NCI-H2171 treated with DMSO at 0.1 percent for 48 hours (cell line): Measurements from ENCODE around the gene ONECUT1.
"Not testable (repeated sequence)": the region's sequence is repeated elsewhere in the genome, so short reads cannot be mapped to it uniquely, and the experiment has no call there.

ENCODE experiments used
- DNase-seq: peaks from one replicate; lab custom pipeline; 2025; lab: John Stamatoyannopoulos, UW

ONECUT1 gene

DNA sequence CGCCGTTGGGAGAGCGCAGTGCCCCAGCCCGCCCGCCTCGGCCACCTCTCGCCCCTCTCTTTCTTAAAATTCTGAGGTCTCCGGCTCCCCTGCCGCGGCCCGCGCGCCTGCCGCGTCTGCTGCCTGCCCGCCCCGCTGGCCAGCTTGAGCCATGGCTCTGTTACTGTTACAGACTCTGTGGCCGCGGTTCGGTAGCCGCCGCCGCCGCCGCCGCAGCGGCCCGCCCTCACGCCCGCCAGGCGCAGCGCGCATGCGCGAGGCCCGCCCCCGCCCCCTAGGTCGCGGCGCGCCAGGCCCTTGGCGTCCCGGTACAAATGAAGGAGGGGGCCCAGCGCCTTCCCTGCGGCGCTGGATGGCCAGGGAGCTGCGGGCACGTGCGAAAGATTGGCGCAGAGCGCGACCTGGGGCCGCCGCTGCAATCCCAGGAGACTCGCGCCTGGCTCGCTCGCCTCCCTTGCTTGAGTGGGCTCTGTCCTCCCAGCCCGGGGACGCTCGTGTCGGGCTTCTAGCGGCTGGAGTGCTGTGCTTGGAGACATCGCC, at the start of gene ONECUT1:
Gene ONECUT1 (minus strand): TSS at position 168 of the 540 bp plus-strand sequence. CDS start 452 bp downstream, outside the sequence.
- DNase-seq, result peak; percentile 57

DNA sequence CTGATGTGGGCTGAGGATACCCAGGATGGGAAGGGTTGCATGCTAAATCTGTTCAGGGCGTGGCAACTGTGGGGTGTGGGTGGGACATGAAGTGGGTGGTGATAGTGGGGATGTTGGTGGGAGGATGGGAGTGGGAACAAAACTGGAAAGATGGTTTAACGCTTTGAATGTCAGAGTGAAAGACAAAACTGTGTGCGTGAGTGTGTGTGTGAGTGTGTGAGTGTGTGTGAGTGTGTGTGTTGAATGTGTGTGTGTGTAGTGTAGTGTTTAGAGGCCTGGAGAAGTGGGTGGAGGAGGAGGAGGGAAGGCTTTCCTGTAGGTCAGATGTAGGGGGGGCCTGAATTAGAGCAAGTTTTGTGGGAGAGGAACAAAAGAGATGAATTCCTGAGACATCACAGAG, 44.2 kb upstream of the ONECUT1 start:
- DNase-seq, result no peak

DNA sequence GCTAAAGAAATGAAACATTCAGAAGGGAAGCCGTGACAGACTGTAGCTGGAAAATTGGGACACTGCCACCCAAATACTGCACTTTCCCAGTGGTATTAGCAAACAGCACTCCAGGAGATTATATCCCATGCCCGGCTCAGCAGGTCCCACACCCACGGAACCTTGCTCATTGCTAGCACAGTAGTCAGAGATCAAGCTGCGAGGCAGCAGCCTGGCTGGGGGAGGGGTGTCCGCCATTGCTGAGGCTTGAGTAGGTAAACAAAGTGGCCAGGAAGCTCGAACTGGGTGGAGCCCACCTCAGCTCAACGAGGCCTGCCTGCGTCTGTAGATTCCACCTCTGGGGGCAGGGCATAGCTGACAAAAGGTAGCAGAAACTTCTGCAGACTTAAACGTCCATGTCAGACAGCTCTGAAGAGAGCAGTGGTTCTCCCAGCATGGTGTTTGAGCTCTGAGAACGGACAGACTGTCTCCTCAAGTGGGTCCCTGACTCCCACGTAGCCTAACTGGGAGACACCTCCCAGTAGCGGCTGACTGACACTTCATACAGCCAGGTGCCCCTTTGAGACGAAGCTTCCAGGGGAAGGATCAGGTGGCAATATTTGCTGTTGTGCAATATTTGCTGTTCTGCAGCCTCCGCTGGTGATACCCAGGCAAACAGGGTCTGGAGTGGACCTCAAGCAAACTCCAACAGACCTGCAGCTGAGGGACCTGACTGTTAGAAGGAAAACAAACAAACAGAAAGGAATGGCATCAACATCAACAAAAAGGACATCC, 34.2 kb upstream of the ONECUT1 start:
- not testable (repeated sequence) for DNase-seq

DNA sequence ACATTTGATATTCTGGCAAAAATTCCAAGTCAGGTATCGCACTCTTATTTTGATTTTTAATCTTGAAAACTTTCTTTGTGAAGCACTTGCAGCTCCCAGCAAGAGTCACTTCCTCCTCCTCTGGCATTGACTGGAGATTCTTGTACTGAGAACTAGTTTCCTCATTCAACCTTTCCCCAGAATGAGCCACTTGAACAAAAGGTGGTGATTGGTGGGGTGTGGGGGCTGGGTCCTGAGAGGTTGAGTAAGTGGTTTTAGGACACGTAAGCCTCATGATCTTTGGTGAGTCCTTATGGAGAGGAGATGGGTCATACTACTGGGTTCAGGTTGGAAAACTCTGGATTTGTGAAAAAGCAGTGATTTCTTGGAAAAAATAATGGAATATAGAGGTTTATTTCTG, 32.3 kb upstream of the ONECUT1 start:
- DNase-seq, result no peak

DNA sequence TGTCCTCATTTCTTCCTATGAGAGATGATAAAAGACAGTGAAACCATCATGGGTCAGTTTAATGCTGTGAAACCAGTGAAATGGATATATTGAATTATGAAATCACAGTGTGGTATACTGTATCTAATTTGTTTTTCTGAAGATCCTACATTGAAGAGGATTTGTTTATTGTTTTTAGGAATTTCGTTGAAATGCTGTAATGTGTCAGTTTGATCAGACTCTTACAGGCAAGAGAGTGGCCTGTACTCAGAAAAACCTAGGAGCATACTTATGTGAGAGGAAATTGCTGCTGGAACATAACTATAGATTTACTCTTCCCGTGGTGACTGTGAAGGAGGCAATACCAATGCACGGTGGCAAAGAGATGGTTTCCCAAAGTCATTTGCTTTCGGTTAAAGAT, 29.1 kb upstream of the ONECUT1 start:
- DNase-seq, result no peak

DNA sequence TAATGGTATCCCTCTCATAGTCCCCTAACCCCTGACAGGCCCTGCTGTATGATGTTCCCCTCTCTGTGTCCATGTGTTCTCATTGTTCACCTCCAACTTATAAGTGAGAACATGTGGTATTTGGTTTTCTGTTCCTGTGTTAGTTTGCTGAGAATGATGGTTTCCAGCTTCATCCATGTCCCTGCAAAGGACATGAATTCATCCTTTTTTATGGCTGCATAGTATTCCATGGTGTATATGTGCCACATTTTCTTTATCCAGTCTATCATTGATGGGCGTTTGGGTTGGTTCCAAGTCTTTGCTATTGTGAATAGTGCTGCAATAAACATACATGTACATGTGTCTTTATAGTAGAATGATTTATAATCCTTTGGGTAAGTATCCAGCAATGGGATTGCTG, 25.8 kb upstream of the ONECUT1 start:
- not testable (repeated sequence) for DNase-seq

DNA sequence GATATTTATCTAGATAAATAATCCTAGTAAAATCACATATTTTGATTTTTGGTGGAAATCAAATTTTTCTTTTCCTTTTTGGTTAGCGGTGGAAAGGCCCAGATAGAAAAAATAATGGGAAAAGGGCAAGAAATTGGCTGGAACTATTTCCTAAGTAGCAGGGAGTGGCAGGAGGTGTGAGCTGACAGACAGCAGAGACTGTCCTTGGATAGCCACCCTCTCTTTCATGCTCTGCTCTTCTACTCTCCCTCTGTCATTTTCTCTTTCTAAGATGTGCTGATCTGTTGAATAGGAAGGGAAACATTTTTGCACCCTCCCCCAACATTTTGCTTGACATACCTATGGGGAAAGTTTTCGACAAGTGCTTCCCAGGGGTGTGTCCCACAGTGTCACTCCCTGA, 18.9 kb upstream of the ONECUT1 start:
- no peak for DNase-seq

DNA sequence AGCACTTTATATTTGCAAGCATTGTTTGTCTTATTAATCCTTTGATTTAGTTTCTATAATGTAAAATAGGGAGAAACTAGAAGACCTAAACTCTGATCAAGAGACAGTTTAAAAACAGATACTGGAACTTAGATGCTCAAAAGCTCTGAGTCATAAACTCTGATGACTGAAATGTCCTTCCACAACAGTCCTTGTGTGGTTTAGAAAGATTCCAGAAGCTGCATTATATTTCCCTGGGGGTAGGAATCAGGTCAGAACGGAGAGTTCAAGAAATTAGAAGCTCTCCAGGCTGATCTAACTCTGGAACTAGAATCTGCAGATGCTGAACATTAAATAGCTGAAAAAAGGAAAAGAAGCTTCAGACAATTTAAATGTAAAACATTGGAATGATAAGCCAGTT, 18.3 kb upstream of the ONECUT1 start:
- DNase-seq, result no peak

DNA sequence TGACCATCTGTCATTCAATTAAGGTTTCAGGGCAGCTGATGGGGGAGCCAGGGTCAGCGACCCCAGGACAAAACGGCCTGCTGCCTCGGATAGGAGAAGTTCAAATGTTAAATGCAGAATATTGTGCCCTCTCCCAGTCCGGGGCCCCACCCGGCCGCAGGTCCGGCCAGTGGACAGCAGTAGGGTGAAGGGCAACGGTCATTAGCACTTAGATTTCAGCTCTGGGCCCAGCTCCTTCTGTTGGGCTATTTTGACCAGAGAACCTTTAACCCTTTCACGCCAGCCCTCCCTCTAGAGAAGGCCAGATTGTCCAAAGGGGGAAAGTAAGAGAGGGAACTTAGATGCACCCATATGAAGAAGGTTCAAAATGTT, 16.1 kb upstream of the ONECUT1 start:
- DNase-seq, result no peak

DNA sequence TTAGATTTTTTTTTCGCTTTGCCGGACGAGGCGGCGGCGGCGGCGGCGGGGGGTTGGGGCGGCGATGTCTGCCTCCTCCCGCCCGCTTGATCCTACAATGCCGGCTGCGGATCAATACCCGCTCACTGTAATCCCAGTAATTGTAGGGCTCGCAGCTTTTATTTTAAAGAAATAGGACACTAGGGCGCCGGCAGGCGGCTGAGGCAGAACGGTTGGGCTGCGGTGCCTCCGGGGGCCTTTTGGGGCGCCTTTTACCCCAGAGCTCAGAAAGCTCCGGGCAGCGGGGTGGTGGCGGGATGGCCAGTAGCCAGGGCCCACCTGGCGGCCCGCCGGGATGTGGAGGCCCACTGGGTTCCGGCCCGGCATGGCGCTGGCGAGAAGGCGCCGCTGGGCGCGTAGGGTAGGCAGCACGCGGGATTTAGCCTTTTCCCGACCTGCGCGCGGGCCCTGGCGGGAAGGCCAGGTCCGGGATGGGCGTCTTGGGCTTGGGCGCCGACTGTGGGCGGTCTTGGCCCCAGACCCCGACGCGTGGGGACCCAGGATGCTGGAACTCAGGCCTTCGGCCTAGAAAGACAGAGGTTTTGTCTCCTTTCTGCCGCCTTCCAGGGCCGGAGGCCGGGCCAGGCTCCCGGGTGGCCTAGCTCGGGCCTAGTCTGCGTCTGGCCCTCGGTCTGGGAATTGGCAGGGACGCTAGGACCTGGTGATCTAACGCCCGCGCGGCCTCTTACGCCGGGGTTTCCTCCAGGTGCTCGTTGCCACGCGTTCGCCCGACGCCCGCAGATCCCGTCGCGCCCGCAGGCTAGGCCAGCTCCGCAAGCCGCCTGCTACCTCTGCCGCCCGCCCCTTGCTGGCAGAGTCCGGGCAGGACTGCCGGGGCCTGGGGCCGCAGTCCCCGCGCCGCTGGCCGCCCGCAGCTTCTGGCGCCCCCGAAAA, 15.5 kb upstream of the ONECUT1 start:
- DNase-seq, result no peak

DNA sequence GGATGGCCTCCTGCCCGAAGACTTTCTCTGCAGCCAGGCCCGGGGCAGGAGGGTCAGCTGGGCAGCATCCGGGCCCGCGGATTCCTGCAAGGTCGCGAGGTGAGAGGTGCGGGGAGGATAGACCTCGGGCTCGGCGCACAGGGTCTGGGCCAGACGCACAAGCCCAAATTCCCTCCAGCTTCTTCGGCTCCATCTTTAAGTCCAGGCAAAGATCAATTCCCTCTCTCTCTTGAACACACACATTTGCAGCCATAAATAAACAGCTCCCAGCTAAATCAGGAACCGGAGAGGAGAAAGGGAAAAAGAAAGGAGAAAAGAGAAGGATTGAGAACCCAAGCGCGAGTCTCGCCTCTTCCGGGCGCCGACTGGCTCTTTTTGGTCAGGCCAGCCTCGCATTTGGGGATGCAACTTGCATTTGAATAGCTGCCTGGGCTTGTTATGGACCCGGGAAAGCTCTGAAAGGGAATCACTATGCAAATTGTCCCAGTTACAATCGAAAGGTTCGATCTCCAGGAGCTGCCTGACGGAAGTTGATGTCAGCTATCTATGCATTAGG, 14.5 kb upstream of the ONECUT1 start:
- DNase-seq, result no peak

DNA sequence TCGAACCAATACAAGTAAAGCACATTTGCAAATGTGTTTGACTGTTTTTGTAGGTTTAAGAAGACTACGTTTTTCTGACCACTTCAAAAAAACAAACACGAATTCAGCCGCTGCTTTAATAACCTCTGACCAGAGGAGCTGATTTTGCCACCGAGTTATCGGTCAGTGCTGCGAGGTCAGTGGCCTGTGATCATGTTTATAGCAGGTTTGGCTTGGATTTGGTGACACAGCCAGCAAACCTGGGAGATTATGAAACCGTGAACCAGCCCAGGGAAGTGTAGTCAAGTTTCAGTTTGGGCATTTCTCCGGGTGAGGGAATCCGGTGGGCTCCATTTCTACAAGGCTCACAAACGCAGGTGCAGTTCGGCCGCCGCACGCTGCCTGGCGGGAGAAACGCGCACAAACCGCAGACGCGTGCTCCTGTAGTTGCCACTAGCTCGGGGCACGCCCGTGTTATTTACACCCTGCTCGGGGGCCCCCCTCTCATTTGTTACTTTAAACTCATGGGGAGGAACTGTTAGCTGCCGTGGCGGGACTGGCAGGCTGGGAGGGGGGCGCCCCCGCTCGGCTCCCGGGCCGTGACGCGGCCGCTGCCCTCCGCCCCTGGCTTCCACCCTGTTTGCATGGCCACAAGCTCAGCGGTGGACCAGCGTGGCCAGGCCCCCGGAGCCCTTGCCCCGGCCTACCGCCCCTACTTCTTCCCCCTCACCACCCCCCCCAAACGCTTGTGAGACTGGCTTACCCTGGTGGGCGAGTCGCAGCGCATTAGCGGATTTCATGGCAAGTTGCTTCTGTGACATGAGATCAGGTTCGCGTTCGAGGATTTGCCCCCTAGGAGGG, 13.6 kb upstream of the ONECUT1 start:
- DNase-seq, result peak; percentile 38

DNA sequence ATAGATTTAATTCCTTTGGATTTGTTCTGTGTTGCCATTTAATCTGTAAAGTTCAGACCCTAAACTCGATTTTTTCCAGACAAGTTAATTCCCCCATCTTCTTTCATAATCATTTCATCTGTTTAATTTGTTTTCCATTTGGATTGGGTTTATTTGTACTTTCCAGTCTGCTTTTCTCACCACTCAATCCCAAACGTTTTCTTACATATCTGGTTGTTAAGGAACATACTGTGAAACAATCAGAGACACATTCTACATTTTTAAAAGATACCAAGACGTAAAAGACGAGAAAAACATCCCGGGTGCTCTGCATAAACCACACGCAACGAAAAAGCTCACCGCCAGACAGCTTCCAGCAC, 13.0 kb upstream of the ONECUT1 start:
- no peak for DNase-seq

DNA sequence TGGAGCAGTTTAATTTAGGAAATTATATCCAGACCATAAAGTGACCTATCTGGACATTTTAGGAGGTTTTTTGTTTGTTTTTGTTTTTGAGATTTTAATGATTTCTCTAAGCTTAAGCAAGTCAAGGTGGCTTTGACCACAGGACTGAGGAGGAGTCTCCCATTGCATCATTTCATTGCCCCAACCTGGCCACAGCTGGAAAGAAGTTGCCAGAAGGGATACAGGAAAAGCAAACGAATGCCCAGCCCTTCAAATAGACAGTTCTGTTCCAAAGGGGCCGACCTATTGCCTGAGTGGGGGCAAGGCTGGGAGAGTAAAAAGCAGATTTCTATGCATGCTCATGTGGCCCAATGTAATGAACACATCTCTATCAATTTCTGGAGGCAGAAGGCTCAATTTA, 12.0 kb upstream of the ONECUT1 start:
- DNase-seq, result no peak

DNA sequence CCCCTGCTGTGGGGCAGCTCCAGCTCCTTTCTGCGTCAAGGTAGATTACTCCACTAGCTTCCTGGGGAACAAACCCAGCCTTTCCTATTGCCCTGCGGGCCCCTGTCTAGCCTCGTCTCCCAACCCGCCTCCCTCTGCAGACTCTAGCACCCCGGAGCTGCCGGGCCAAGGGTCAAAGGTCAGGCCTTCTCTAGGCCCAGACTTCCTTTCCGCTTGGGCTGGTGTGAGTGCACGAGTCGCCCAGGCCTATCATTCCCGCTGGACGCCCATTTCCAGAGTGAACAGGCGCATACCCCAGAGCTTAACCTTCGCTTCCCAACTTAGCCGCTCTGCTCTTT, 11.6 kb upstream of the ONECUT1 start:
- DNase-seq, result no peak

DNA sequence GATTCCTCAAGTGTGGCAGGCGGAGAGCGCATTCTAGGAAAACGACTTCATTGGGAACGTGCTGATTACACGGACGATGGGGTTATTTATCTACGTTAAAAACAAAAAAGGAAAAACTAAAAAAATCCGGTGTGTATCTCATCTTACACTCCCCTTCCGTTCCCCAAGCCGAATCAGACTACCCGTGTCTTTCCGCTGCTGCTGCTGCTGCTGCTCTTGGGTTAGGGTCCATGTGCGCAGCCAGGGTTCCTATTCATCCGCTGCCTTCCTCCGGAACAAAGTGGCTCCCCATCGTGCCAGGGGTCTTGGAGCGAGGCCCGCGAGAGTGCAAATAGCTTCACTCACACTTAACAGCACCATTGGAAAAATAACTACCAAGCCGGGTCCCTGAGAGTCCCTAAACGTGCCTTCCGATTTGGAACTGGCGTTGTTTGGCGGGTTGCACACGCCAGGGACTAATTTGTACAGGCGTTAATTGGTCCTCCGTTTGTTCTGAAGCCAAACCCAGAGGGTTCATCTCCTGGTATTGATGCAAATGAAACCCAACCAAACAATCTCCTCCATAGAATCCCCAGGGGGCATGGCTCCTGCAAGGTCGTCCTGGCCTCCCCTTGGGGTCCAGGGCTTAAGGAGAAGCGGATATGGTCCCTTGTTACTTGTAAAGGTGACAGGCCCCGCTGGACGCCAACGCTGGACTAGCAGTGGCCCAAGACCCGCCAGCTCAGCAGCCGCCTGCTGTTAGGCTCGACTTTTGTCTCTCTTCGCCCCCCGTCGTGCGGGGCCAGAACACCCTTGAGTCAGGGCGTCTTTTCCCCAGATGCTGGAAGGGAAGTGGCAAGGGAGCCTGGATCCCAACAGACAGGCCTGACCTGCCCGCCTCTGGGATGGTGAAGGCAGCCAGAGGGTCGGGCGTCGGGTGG, 11.0 kb upstream of the ONECUT1 start:
- no peak for DNase-seq

DNA sequence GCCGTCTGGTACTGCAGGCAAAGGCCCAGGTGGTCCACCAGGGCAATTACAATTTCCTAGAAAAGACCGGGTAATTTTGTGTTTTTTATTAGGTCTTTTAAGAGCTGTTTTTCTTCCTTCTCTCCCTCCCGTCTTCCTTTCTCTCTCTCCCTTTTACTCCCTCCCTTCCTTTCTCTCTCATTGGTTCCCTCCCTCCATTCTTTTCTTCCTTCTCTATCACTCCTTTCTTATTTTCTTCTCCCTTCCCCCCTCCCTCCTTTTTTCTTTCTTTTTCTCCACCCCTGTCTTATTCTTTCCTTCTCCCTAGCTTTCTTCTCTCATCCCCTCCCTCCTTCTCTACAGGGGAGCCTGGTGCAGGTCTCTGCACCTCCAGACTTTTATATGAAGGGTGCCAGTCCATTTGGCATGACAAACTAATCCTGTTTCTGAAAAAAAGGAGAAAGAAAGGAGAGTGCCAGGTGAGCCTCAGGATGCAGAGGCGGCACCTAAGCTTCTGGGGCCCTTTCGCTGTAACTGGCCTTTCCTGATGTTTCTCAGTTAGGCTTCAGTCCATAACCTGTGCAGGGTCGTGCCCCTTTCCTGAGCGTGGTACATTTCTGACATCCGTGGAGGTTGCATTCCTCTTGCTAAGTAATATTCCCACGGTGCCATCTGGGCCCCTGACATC, 9.1 kb upstream of the ONECUT1 start:
- DNase-seq, result no peak

DNA sequence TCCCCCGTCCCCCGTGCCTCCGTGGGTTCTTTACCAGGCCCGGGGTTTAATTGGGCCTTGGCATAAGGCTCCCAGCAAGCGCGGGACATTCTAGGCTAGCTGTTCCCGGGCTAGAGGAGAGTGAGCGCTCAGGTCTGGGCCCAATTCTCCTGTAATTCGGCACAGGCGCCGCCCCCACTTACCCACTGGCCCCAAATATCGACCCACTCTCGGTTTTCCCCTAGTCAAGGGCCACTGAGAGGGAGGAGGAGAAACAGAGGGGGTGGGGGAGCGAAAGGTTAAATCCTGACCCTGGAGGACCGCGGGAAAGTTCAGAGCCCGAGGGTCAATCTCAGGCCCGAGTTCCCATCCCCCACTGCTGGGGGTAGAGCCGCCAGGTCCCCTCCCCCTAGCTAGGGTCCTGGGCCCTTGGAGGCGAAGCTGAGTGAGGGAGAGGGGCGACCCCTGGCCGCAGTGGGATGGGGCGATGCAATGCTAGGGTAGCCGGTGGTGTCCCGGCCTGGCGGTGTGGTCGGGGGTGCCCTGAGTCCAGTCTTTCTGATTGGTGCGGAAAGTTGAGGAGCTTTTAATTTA, 8.5 kb upstream of the ONECUT1 start:
- no peak for DNase-seq

DNA sequence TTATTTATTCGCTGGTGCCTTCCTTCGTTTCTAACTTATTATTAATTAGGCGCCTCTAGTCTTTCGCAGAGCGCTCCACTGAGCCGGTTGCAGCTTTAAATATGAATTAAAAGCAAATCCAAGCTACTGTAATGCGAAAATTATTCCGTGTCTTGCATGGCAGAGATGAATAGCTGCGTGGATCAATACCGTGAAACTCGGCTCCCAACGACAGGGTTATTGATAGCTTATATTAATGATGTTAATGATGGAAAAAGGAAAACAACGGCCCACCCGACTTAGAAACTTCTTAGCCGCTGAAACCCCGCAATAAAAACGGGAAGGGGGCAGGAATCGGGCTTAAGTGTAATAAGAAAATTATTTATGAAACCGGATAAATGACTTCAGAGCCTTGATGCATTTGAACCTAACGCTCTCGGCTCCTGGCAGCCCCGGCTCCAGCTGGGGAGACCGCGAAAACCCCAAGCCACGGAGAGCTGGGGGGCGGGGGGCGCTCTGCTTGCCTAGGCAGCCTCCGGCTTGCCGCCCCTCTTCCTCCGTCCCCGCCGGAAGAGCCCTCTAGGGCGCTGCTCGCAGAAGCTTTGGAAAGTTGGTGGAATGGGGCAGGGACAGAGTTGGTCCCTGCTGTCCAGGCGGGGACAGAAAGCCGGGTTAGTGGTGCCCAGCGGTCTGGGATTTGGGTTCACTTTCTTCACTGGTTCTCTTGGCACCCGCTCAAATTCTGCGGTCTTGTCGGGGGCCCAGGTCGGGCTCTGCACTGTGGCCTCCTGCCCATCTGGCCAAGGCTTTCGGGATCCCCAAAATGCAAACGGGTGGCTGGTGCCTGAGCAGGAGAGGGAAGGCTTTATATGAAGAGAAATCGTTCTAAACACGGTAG, 7.7 kb upstream of the ONECUT1 start:
- no peak for DNase-seq
